MM.1S (cell line): ENCODE results near the gene SOWAHC.

ENCODE experiments used
- CTCF ChIP-seq: fragments of 300-600 bp; sonication (generic); IDR thresholded peaks from 2 replicates; pipeline ENCODE4 v1.5.1; 2016; ENCODE audit warnings: antibody characterized with exemption, low read length, mixed read lengths
- EZH2 ChIP-seq: fragments of 300-600 bp; sonication (generic); optimal IDR thresholded peaks from 2 replicates; pipeline ENCODE3; 2017; ENCODE audit warnings: low read depth, mild to moderate bottlenecking, antibody characterized with exemption, low read length, mixed read lengths
- EZH2phosphoT487 ChIP-seq: fragments of 300-600 bp; sonication (generic); IDR thresholded peaks from 2 replicates; pipeline ENCODE4 v1.6.1; 2018; ENCODE audit warnings: antibody characterized with exemption, low read length

DNA sequence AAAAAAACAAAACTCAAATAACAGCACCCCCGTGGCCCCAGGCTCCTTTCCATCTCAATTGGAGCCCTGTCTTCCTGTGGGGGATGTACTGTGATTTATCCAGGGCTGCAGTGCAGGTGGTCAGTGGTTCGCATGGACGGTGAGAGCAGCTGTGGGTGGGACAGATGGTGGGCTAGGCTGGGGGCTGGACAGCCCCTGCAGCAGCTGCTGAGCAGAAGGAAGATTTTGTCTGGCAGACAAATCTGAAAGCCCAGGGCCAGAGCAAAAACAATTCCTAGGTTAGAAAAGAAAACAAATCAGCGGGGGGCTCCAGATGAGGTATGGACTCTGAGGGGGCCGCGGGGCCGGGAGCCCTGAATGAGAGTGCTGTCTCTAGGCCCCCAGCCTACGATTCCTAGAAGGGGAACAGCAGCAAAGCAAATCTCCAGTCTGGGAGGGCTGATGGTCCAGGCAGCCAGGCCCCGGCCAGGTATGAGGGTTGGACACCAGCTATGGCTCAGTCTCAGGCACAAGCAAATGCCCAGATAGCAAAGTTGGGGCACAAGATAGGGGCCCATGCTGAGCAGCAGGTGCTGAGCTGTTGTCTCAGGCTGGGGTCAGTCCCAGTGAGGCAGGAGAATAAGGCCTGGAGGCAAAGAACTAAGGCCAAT, 45.4 kb downstream of the SOWAHC start:
- no peak for TF ChIP-seq EZH2
- TF ChIP-seq CTCF, result no peak
- TF ChIP-seq EZH2phosphoT487, result no peak
